Endothelial cell of umbilical vein (primary cell): ENCODE results near the gene MTPN. TPM values are rescaled to one million over a fixed set of nuclear protein-coding genes. Genes with fewer than 3 reads are reported as not detected.

Experiments used
- BruUV-seq: library from RNA; stranded (reverse); fragments of 400-500 nt; replicated peaks from 2 replicates; lab custom pipeline; 2021; lab: Mats Ljungman, UMichigan
- CTCF ChIA-PET: fragments of 300-600, 350-600 bp; sonication (Branson Sonifier 250); formaldehyde crosslinking; loops from one replicate; lab custom pipeline; 2021; ENCODE audit warnings: antibody characterized with exemption, inconsistent platforms; lab: Charles Lee
- POLR2A ChIA-PET: fragments of 300-600, 350-600 bp; sonication (Branson Sonifier 250); formaldehyde crosslinking; loops from one replicate; lab custom pipeline; 2021; ENCODE audit warnings: antibody characterized with exemption, inconsistent platforms; lab: Charles Lee
- DNase-seq: peaks from one replicate; pipeline ENCODE4 v3.0.0-alpha.2; 2011; ENCODE audit warnings: low read depth, low spot score
- FAIRE-seq: peaks from 2 replicates; lab custom pipeline; 2011; peaks lifted over from hg19 to GRCh38; lab: Jason Lieb, UNC
- H2AFZ ChIP-seq: 2 replicates; pipeline ENCODE4 v1.6.0; 2012; ENCODE audit warnings: low read depth, low read length, control low read depth, inconsistent platforms
- H3K27ac ChIP-seq: 2 replicates; pipeline ENCODE4 v1.5.1; 2011; ENCODE audit warnings: low read depth, mild to moderate bottlenecking, control low read depth, low read length, moderate library complexity; ENCODE audit not compliant: insufficient read depth
- H3K27me3 ChIP-seq, 2 experiments: 2 replicates each; pipeline versions ENCODE4 v1.6.0 to v1.6.1; 2011; ENCODE audit warnings: low read length in 2 of 2, mixed read lengths in 1 of 2; ENCODE audit not compliant: control insufficient read depth in 2 of 2, insufficient read depth in 2 of 2
- H3K36me3 ChIP-seq, 2 experiments: 2 replicates in 1 of 2; 3 replicates in 1 of 2; pipeline ENCODE4 v1.5.1; 2011; ENCODE audit warnings: low read length in 2 of 2, mild to moderate bottlenecking in 1 of 2, moderate library complexity in 1 of 2; ENCODE audit not compliant: control insufficient read depth in 2 of 2, insufficient read depth in 2 of 2; ENCODE audit errors: extremely low read depth in 1 of 2
- H3K4me1 ChIP-seq: 3 replicates; pipeline ENCODE4 v1.5.1; 2011; ENCODE audit warnings: mild to moderate bottlenecking, low read length; ENCODE audit not compliant: control insufficient read depth, insufficient read depth; ENCODE audit errors: extremely low read depth
- H3K4me2 ChIP-seq: 2 replicates; pipeline ENCODE4 v1.6.1; 2011; ENCODE audit warnings: low read length, control low read depth, mixed read lengths; ENCODE audit not compliant: insufficient read depth
- H3K4me3 ChIP-seq, 3 experiments: fragments of 200-600 bp in 1 of 3; sonication (generic), shearing (Covaris generic) in 1 of 3; replicated peaks in 1 of 3; 2 replicates each; pipeline ENCODE4 v1.5.1; 2011 to 2016; ENCODE audit warnings: control low read depth in 3 of 3, low read length in 3 of 3, mild to moderate bottlenecking in 2 of 3, inconsistent platforms in 1 of 3, low read depth in 1 of 3, moderate library complexity in 1 of 3; ENCODE audit not compliant: insufficient read depth in 1 of 3
- H3K79me2 ChIP-seq: 2 replicates; pipeline ENCODE4 v1.6.0; 2012; ENCODE audit warnings: low read length, inconsistent platforms; ENCODE audit not compliant: control insufficient read depth, insufficient read depth
- H3K9ac ChIP-seq: replicated peaks from 2 replicates; pipeline ENCODE3; 2011; ENCODE audit warnings: low read length, control low read depth; ENCODE audit not compliant: insufficient read depth; ENCODE audit errors: extremely low read depth
- H3K9me1 ChIP-seq: replicated peaks from 3 replicates; pipeline ENCODE4 v1.6.0; 2011; ENCODE audit warnings: mild to moderate bottlenecking, low read length; ENCODE audit not compliant: control insufficient read depth, insufficient read depth; ENCODE audit errors: extremely low read depth
- H3K9me3 ChIP-seq: replicated peaks from 2 replicates; pipeline ENCODE4 v1.5.1; 2012; ENCODE audit warnings: low read length, inconsistent platforms; ENCODE audit not compliant: control insufficient read depth, insufficient read depth
- H4K20me1 ChIP-seq: replicated peaks from 2 replicates; pipeline ENCODE3; 2011; ENCODE audit warnings: mild to moderate bottlenecking, low read length; ENCODE audit not compliant: control insufficient read depth, insufficient read depth; ENCODE audit errors: extremely low read depth
- CTCF ChIP-seq, 2 donors: IDR thresholded peaks; 1 replicate in 1 of 2; 2 replicates in 1 of 2; pipeline ENCODE4 v1.5.1; 2011; ENCODE audit warnings: low read length in 2 of 2, mild to moderate bottlenecking in 2 of 2, moderate library complexity in 2 of 2, control low read depth in 1 of 2, inconsistent platforms in 1 of 2, low read depth in 1 of 2; ENCODE audit not compliant: insufficient read depth in 1 of 2; ENCODE audit errors: extremely low read depth in 1 of 2
- EZH2 ChIP-seq: IDR thresholded peaks from 2 replicates; pipeline ENCODE4 v1.6.1; 2012; ENCODE audit warnings: borderline replicate concordance, low read depth, mild to moderate bottlenecking, moderate library complexity, low read length, inconsistent platforms; ENCODE audit not compliant: severe bottlenecking
- FOS ChIP-seq: IDR thresholded peaks from 2 replicates; pipeline ENCODE4 v1.6.1; 2011; ENCODE audit warnings: mild to moderate bottlenecking, low read length, moderate library complexity, borderline replicate concordance; ENCODE audit not compliant: insufficient read depth
- GATA2 ChIP-seq: IDR thresholded peaks from 2 replicates; pipeline ENCODE4 v1.7.0; 2011; ENCODE audit warnings: low read depth, mild to moderate bottlenecking, moderate library complexity, mixed read lengths, low read length; ENCODE audit not compliant: insufficient read length, insufficient read depth
- JUN ChIP-seq: IDR thresholded peaks from 2 replicates; pipeline ENCODE4 v1.6.1; 2011; ENCODE audit warnings: borderline replicate concordance, low read depth; ENCODE audit not compliant: insufficient read length, insufficient read depth
- MAX ChIP-seq: IDR thresholded peaks from 2 replicates; pipeline ENCODE4 v1.6.1; 2011; ENCODE audit not compliant: insufficient read depth, insufficient read length
- MYC ChIP-seq: IDR thresholded peaks from one replicate; pipeline ENCODE4 v1.6.1; 2011; ENCODE audit warnings: mild to moderate bottlenecking, low read depth, low read length
- POLR2A ChIP-seq: IDR thresholded peaks from 2 replicates; pipeline ENCODE4 v1.6.1; 2012; ENCODE audit warnings: low read depth, mild to moderate bottlenecking, control low read depth, low read length
- POLR2AphosphoS5 ChIP-seq: IDR thresholded peaks from 2 replicates; pipeline ENCODE4 v1.6.1; 2012; ENCODE audit warnings: low read depth, mild to moderate bottlenecking, control low read depth, low read length, moderate library complexity; ENCODE audit not compliant: insufficient read depth
- dilution Hi-C: fragments of 300-500 bp; cut with MboI; formaldehyde crosslinking; loops from one replicate; pipeline ENCODE4 v1.15.0; 2019; ENCODE audit warnings: low sequenced_read_pairs; ENCODE audit not compliant: extremely low pct_ligation_motif_present
- intact Hi-C: fragments of 100-400 bp; cut with micrococcal nuclease; formaldehyde crosslinking; loops from one replicate; pipeline ENCODE4 v1.10.0; 2022
- polyA plus RNA-seq, 4 experiments: library from polyadenylated mRNA; depleted of rRNA in 3 of 4; stranded (reverse) in 3 of 4; unstranded in 1 of 4; fragments of >200 nt; gene quantifications; 2 replicates each; pipeline versions ENCODE4 v1.2.1 to v1.2.3, GENCODE V29; 2011 to 2012; ENCODE audit warnings: missing spikeins in 1 of 4
- total RNA-seq: library from RNA; stranded (reverse); gene quantifications from 2 replicates; pipeline ENCODE4 v1.2.3, GENCODE V29; 2021

Gene MTPN
- total and polyA plus RNA-seq, 2 donors (not counting 3 experiments of a cell fraction or from before 2014, with no cell fraction given): 58.1 to 174 TPM

- ChIA-PET POLR2A (no interaction called here), CTCF (interaction anchor here (0.8 to 1.5 kb wide), 4 partner anchors 9 to 321 kb away, joined by 3 to 6 read pairs (median 4); no protein-coding TSS in a partner anchor)
- H2AFZ ChIP-seq: no peak overlapping the region
- no peaks in the 10 kb centered on the region for H3K9me3 ChIP-seq
- no peak for TF ChIP-seq POLR2A
- no peak for TF ChIP-seq CTCF (IDR thresholded peaks at IDR 0.05; ENCODE audit: extremely low read depth in 1 of 2, insufficient read depth in 1 of 2, low read depth in 1 of 2, low read length in 2 of 2)
- TF ChIP-seq GATA2: no peak
- no peaks in the 10 kb centered on the region for H3K4me1 ChIP-seq
- no TSS peak for BruUV-seq
- H3K9ac ChIP-seq: no peak overlapping the region
- no peaks in the 10 kb centered on the region for H3K9me1 ChIP-seq
- H4K20me1 ChIP-seq: no peaks in the 10 kb centered on the region
- no peak overlapping the region for H3K4me2 ChIP-seq
- dilution Hi-C loops (no loop called here), intact Hi-C loops (no loop called here)
- H3K4me3 ChIP-seq: no peak overlapping the region
- H3K27ac ChIP-seq: no peak overlapping the region
- no peaks in the 10 kb centered on the region for H3K36me3 ChIP-seq
- no peaks in the 10 kb centered on the region for H3K79me2 ChIP-seq
- DNase-seq (no peak), FAIRE-seq (no peak)
- peaks cover 0 to 2% of the 10 kb centered on the region in 2 experiments for H3K27me3 ChIP-seq
These were observed 16.8 kb upstream of the MTPN start for GRCh38 chr7:135993950-135994349.

GRCh38 chr7:135991906-135992305 is 14.7 kb upstream of the MTPN start:
- dilution Hi-C loops: no loop called here
- no TSS peak for BruUV-seq
- DNase-seq (no peak), FAIRE-seq (no peak)
- ChIA-PET POLR2A (no interaction called here), CTCF (interaction anchor here (0.9 to 1.7 kb wide), 2 partner anchors 8 to 9 kb away, joined by 3 to 6 read pairs; no protein-coding TSS in a partner anchor)
- Histone ChIP-seq H3K9me3 (no peaks in the 10 kb centered on the region), H3K4me1 (no peaks in the 10 kb centered on the region), H3K36me3 (no peaks in the 10 kb centered on the region), H3K9me1 (no peaks in the 10 kb centered on the region), H3K27ac (no peak overlapping the region), H3K4me3 (no peak overlapping the region), H2AFZ (no peak overlapping the region), H3K4me2 (no peak overlapping the region), H3K27me3 (peaks cover 0 to 2% of the 10 kb centered on the region in 2 experiments), H3K79me2 (no peaks in the 10 kb centered on the region), H3K9ac (no peak overlapping the region), H4K20me1 (no peaks in the 10 kb centered on the region)
- no peak for TF ChIP-seq FOS
- no peak for TF ChIP-seq MAX
- no peak for TF ChIP-seq GATA2
- TF ChIP-seq JUN: no peak
- TF ChIP-seq EZH2: no peak
- TF ChIP-seq CTCF (IDR thresholded peaks at IDR 0.05; ENCODE audit: extremely low read depth in 1 of 2, insufficient read depth in 1 of 2, low read depth in 1 of 2, low read length in 2 of 2): no peak
- TF ChIP-seq POLR2A: no peak
- TF ChIP-seq MYC: no peak
- TF ChIP-seq POLR2AphosphoS5: no peak
- intact Hi-C loops: no loop called here
